ENCODE data around the gene WDR7.

Gene WDR7

DNA sequence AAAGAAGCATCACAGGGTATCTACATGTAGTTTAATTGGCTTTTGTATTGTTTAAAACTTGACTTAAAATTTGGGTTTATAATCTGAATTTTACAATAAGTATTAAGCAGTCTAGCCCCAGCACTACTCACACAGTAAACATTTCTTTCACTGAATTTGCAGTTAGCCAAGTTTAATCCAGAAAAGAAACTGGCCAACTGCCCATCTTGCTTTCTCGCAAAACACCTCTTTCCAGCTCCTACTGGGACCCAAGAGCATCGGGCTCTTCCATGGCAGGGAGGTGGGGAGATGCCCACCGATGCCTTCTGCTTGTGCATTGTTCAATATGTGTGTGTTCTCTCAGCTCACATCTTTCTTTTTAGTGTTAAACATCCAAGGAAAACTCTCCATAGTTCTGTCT lies 283.0 kb downstream of the WDR7 start:
- ATAC-seq: no peak
- Mint-ChIP-seq H3K27me3 (no peaks in the 10 kb centered on the region), H3K9me3 (no peaks in the 10 kb centered on the region), H3K4me3 (no peak overlapping the region), H3K36me3 (peaks cover 68% of the 10 kb centered on the region), H3K4me1 (no peaks in the 10 kb centered on the region), H3K27ac (no peak overlapping the region)

DNA sequence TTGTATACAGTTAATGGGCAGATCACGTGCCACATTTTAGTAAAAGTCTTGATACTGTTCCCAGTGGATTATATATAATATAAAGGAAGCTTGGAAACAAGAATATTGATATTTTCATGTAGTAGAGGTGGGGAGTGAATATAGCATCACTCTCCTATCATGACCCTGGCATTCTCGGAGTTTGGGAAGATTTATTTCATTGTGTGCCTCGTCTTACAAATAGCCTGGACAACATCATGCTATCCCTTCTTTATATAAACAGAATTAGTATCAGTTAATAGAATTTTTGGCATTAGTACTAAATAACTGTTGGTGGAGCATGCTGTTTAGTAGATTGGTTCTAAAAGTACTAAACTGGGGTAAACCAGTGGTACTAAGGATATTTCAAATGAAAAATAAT lies 283.7 kb downstream of the WDR7 start:
- H3K9me3 Mint-ChIP-seq: no peaks in the 10 kb centered on the region
- H3K4me1 Mint-ChIP-seq: no peaks in the 10 kb centered on the region
- peaks cover 66% of the 10 kb centered on the region for H3K36me3 Mint-ChIP-seq
- H3K27me3 Mint-ChIP-seq: no peaks in the 10 kb centered on the region
- no peak overlapping the region for H3K4me3 Mint-ChIP-seq
- no peak for ATAC-seq
- no peak overlapping the region for H3K27ac Mint-ChIP-seq

DNA sequence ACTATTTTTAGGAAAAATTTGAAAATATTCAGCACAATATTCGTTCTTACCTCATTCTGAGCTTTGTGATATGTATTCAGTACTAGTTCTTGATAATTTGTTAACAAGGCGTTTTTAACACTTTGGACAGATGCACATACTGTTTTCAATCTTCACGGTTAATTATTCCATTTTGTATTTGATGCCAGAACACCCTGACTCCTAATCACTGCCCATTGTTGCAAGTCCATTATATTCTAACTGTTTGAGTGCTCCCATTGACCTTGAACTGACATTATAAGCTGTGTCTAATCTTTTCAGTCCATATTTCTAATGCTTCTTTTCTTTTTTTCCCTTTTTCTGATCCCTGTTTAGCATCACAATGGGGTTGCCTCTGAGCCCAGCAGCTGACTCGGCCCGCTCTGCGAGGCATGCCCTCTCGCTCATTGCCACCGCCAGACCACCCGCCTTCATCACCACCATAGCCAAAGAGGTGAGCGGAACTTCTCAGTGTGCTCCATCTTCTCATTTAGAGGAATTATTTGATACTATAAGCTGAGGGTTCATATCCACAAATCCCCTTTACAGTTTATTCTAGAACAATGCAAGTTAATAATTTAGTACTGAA lies 284.4 kb downstream of the WDR7 start:
- no peak overlapping the region for H3K4me3 Mint-ChIP-seq
- no peak overlapping the region for H3K27ac Mint-ChIP-seq
- ATAC-seq: no peak
- peaks cover 61% of the 10 kb centered on the region for H3K36me3 Mint-ChIP-seq
- H3K4me1 Mint-ChIP-seq: no peaks in the 10 kb centered on the region
- H3K9me3 Mint-ChIP-seq: no peaks in the 10 kb centered on the region
- no peaks in the 10 kb centered on the region for H3K27me3 Mint-ChIP-seq

DNA sequence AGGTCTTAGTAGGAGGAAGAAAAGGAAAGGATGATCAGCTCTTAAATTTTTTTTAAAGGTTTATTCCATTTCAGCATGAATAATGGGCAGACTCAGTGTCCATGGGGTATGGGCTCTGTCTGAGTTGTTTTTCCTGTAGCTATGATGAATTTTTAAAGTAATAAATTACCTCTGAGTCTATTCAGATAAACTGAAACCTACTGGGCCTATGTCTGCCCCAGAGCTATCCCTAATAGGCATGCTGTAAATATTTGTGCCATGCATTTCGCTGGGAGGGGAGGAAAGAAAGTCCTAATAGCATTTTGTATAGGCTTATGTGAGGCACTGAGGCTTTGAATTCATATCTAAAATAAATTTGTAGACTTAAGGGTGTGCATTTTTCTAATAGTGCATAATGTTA lies 285.3 kb downstream of the WDR7 start:
- no peak for ATAC-seq
- Mint-ChIP-seq H3K36me3 (peaks cover 68% of the 10 kb centered on the region), H3K4me1 (no peaks in the 10 kb centered on the region), H3K27ac (no peak overlapping the region), H3K27me3 (no peaks in the 10 kb centered on the region), H3K9me3 (no peaks in the 10 kb centered on the region), H3K4me3 (no peak overlapping the region)

GRCh38 chr18:56937874-56938430 lies 286.8 kb downstream of the WDR7 start:
- Mint-ChIP-seq H3K9me3 (no peaks in the 10 kb centered on the region), H3K4me3 (no peak overlapping the region), H3K36me3 (peaks cover 61% of the 10 kb centered on the region), H3K27ac (no peak overlapping the region), H3K4me1 (no peaks in the 10 kb centered on the region), H3K27me3 (no peaks in the 10 kb centered on the region)
- no peak for ATAC-seq

- no peak for ATAC-seq
- H3K4me3 Mint-ChIP-seq: no peak overlapping the region
- no peaks in the 10 kb centered on the region for H3K9me3 Mint-ChIP-seq
- peaks cover 49% of the 10 kb centered on the region for H3K36me3 Mint-ChIP-seq
- H3K27ac Mint-ChIP-seq: no peak overlapping the region
- no peaks in the 10 kb centered on the region for H3K4me1 Mint-ChIP-seq
- no peaks in the 10 kb centered on the region for H3K27me3 Mint-ChIP-seq
These were observed 294.3 kb downstream of the WDR7 start for GRCh38 chr18:56945171-56946083.

DNA sequence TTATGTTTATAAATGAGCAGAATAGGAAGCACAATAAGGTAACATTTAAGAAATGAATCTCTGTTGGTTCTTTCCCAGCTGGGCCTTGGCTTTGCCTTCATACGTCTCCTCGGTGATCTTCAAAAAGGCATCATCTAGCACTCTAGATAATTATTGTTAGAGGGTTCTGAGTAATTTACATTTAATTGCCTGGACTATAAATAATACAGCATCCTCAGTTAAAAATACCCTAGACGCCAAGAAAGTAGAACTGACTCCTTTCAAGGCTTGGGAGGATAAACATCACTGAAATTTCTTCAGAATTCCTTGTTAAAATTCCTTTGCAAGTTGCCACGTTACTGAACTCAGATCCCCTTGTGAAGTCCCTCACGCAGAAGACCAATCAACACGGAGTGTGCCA lies 296.1 kb downstream of the WDR7 start:
- Mint-ChIP-seq H3K4me1 (no peaks in the 10 kb centered on the region), H3K9me3 (no peaks in the 10 kb centered on the region), H3K27me3 (no peaks in the 10 kb centered on the region), H3K4me3 (no peak overlapping the region), H3K27ac (no peak overlapping the region), H3K36me3 (peaks cover 44% of the 10 kb centered on the region)
- ATAC-seq: no peak

DNA sequence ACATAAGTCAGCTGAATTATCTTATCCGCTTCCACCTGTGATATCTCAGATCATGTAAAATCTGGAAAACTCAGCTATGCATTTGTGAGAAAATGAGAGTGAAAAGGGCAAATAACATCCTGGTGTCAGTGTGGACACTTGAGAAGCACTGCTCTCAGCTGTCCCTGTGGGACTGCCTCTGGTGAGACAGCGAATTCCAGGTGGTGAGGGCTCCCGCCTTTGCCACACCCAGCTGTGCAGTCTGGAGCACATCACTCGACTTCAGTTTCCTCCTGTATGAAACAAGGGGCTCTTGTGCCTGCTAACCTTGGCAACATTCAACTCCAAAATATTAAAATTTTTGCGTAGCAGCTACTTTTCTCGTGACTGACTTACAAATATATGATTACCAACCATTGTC lies 300.9 kb downstream of the WDR7 start:
- no peak for ATAC-seq

DNA sequence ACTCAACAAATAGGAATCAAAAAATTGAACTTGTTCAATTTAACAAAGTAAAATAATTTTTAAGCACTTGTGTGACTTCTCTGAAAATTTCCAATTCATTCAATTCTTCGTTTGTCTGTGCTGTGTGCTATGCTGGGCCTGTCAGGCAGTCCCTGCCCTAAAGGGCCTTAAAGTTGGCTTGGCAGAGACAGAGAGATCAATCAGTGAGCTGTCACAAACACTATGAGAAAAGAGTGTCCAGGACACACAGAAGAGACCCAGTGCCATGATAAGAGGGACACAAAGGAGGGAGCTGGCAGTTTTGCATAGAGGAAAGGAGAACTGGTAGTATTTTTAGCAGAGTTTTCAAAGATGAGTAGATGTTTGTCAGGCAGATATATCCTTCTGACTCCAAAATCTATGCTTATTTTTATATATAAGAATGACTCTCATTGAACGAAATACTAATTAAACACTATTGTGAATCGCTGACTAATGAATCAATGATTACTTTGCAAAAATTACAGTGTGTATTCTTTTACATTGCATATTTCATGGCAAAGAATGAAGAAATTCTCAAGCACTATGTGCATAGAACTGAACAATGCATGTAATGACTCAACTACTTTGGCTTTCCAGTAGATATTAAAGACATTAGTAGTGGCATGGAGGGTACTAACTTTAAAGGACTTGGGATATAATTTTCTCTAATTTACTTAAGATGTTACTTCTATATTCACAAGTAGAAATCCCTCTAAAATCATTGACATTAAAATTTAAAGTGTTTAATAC lies 302.5 kb downstream of the WDR7 start:
- Mint-ChIP-seq H3K9me3 (no peaks in the 10 kb centered on the region), H3K4me1 (no peaks in the 10 kb centered on the region), H3K4me3 (no peak overlapping the region), H3K27ac (no peak overlapping the region), H3K27me3 (no peaks in the 10 kb centered on the region), H3K36me3 (peaks cover 18% of the 10 kb centered on the region)
- ATAC-seq: no peak

More for the DNA sequence above, 300.9 kb downstream of the WDR7 start:
- no peak overlapping the region for H3K4me3 Mint-ChIP-seq
- no peaks in the 10 kb centered on the region for H3K4me1 Mint-ChIP-seq
- no peaks in the 10 kb centered on the region for H3K9me3 Mint-ChIP-seq
- no peaks in the 10 kb centered on the region for H3K27me3 Mint-ChIP-seq
- peaks cover 26% of the 10 kb centered on the region for H3K36me3 Mint-ChIP-seq
- H3K27ac Mint-ChIP-seq: no peak overlapping the region

DNA sequence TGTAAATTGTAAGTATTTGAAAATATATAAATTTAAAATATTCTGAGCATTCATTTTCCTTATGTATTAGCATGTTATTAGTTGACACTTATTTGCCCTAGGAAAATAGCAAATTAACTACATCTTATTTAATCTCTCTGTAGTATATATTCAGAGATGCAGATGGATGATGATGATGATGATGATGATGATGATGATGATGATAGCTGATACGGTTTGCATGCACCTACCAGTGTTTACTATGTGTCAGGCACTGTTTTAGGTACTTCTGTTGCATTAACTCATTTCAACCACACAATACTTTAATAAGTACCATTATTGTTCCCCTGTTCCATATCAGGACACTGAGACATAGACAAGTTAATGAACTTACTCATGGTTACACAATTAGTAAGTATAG lies 304.3 kb downstream of the WDR7 start:
- Mint-ChIP-seq H3K36me3 (peaks cover 11% of the 10 kb centered on the region), H3K9me3 (no peaks in the 10 kb centered on the region), H3K27ac (no peak overlapping the region), H3K4me1 (no peaks in the 10 kb centered on the region), H3K4me3 (no peak overlapping the region), H3K27me3 (no peaks in the 10 kb centered on the region)
- no peak for ATAC-seq

DNA sequence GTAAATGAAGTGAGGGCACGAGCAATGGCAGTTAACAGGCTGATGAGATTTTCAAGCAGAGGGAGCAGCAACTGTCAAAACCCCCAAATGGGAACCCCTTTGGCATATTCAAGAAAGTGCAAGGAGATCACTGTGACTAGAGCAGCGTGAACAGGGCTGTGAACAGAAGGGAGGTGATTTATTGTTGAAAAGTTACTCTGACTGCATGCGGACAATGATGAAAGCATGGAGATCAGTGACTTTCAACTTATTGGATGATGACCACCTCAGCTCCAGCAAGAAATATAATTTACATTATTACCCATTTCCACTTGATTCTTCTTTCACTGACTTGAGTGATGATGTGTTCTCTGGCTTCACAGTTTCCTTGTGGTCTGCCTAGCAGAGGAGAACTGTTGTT lies 308.0 kb downstream of the WDR7 start:
- Mint-ChIP-seq H3K4me1 (no peaks in the 10 kb centered on the region), H3K9me3 (no peaks in the 10 kb centered on the region), H3K27me3 (no peaks in the 10 kb centered on the region), H3K4me3 (no peak overlapping the region), H3K36me3 (peaks cover 16% of the 10 kb centered on the region), H3K27ac (no peak overlapping the region)
- ATAC-seq: no peak

GRCh38 chr18:56962322-56962721 lies 311.2 kb downstream of the WDR7 start:
- Mint-ChIP-seq H3K4me1 (no peaks in the 10 kb centered on the region), H3K9me3 (no peaks in the 10 kb centered on the region), H3K4me3 (no peak overlapping the region), H3K27me3 (no peaks in the 10 kb centered on the region), H3K27ac (no peak overlapping the region), H3K36me3 (peaks cover 35% of the 10 kb centered on the region)
- ATAC-seq: no peak

DNA sequence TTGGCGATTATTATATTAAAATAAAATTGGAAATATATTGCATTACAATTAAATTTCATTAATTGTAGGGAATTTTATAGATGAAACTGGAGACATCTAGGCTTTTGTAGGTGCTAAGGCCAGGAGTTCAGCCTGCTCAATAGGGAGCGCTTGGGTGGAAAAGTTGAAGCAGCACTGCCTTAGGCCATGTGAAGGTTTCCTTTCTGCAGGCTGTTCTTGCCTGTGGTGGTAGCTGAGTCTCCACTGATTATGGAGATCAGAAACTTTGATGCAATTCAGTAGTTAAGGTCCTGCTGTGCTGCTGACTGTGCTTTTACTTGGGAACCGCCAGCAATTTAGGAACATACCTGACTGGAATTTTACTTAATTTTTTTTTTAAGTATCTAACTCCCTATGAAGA lies 315.9 kb downstream of the WDR7 start:
- no peak for ATAC-seq
- no peaks in the 10 kb centered on the region for H3K27me3 Mint-ChIP-seq
- H3K4me1 Mint-ChIP-seq: no peaks in the 10 kb centered on the region
- H3K4me3 Mint-ChIP-seq: no peak overlapping the region
- H3K27ac Mint-ChIP-seq: no peak overlapping the region
- peaks cover 57% of the 10 kb centered on the region for H3K36me3 Mint-ChIP-seq
- no peaks in the 10 kb centered on the region for H3K9me3 Mint-ChIP-seq

- Mint-ChIP-seq H3K9me3 (no peaks in the 10 kb centered on the region), H3K27me3 (no peaks in the 10 kb centered on the region), H3K4me3 (no peak overlapping the region), H3K4me1 (no peaks in the 10 kb centered on the region), H3K36me3 (peaks cover 39% of the 10 kb centered on the region), H3K27ac (no peak overlapping the region)
- ATAC-seq: no peak
These were observed 322.3 kb downstream of the WDR7 start for GRCh38 chr18:56973487-56973886.

DNA sequence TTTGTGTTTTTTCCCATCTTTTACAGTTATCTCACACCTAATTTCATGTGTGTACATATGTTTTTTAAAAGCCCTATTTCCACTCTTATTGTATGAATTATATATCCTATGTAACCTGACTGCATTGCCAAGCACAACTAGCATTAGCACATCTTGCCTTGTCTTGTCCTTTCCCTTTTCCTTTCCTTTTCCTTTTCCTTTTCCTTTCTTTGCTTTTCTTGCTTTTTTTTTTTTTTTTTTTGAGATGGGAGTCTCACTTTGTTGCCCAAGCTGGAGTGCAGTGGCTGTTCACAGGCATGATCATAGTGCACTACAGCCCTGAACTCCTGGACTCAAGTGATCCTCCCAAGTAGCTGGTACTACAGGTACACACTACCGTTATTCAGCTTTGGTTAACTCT lies 323.0 kb downstream of the WDR7 start:
- no peaks in the 10 kb centered on the region for H3K27me3 Mint-ChIP-seq
- no peak overlapping the region for H3K27ac Mint-ChIP-seq
- no peaks in the 10 kb centered on the region for H3K9me3 Mint-ChIP-seq
- no peak for ATAC-seq
- peaks cover 32% of the 10 kb centered on the region for H3K36me3 Mint-ChIP-seq
- no peaks in the 10 kb centered on the region for H3K4me1 Mint-ChIP-seq
- no peak overlapping the region for H3K4me3 Mint-ChIP-seq

Measured in stimulated activated memory B cell treated with anti-CD40 and anti-IgM and Interleukin-4, amounts not matched to agents 10 μg/mL and 1 μg/mL and 100 μg/mL, for 72 hours (primary cell).